IMR-90 (cell line): ENCODE data around the gene NOL9. TPM values are rescaled to one million over a fixed set of nuclear protein-coding genes. Genes with fewer than 3 reads are reported as not detected.

ENCODE experiments used
- ATAC-seq: fragments of 200-7000 bp; cut with Tn5 transposase; 2 replicates; pipeline ENCODE4 v1.9.1; 2020; ENCODE audit warnings: low read depth, mild to moderate bottlenecking, moderate library complexity
- BruUV-seq: library from RNA; stranded (reverse); fragments of 400-500 nt; replicated peaks from 2 replicates; lab custom pipeline; 2021; lab: Mats Ljungman, UMichigan
- CTCF ChIA-PET: fragments of 300-600 bp; formaldehyde crosslinking; extraction: SDS; loops from one replicate; lab custom pipeline; 2021; ENCODE audit warnings: antibody characterized with exemption; lab: Yijun Ruan, JAX
- POLR2A ChIA-PET: fragments of 300-600 bp; sonication (Branson Sonifier 250); formaldehyde crosslinking; loops from one replicate; lab custom pipeline; 2022; ENCODE audit warnings: antibody characterized with exemption; ENCODE audit not compliant: unreplicated experiment; lab: Charles Lee
- DNase-seq: peaks from one replicate; pipeline ENCODE4 v3.0.0; 2013
- H2AFZ ChIP-seq: replicated peaks from 2 replicates; pipeline ENCODE3; 2013; ENCODE audit warnings: low read length, mild to moderate bottlenecking; ENCODE audit not compliant: poor library complexity
- H2AK5ac ChIP-seq: 2 replicates; pipeline ENCODE4 v1.6.1; 2013; ENCODE audit warnings: low read depth, low read length, inconsistent platforms
- H2AK9ac ChIP-seq: replicated peaks from 2 replicates; pipeline ENCODE3; 2013; ENCODE audit warnings: mild to moderate bottlenecking, low read depth, low read length, moderate library complexity; ENCODE audit not compliant: poor library complexity
- H2BK120ac ChIP-seq: 2 replicates; pipeline ENCODE4 v1.6.1; 2013; ENCODE audit warnings: low read depth, low read length, inconsistent platforms
- H2BK15ac ChIP-seq: 3 replicates; pipeline ENCODE4 v1.6.1; 2013; ENCODE audit warnings: low read depth, low read length, inconsistent platforms
- H2BK20ac ChIP-seq: 2 replicates; pipeline ENCODE4 v1.6.1; 2013; ENCODE audit warnings: low read depth, mild to moderate bottlenecking, inconsistent platforms, low read length, moderate library complexity
- H2BK5ac ChIP-seq: 2 replicates; pipeline ENCODE4 v1.6.1; 2013; ENCODE audit warnings: mild to moderate bottlenecking, low read depth, low read length, inconsistent platforms; ENCODE audit not compliant: poor library complexity, severe bottlenecking
- H3K14ac ChIP-seq: replicated peaks from 2 replicates; pipeline ENCODE4 v1.6.1; 2013; ENCODE audit warnings: low read depth, low read length, inconsistent platforms
- H3K18ac ChIP-seq: 2 replicates; pipeline ENCODE4 v1.6.1; 2013; ENCODE audit warnings: low read depth, low read length, control low read depth
- H3K23ac ChIP-seq: 2 replicates; pipeline ENCODE4 v1.6.1; 2013; ENCODE audit warnings: low read depth, low read length, inconsistent platforms
- H3K27ac ChIP-seq: 2 replicates; pipeline ENCODE4 v1.5.1; 2013; ENCODE audit warnings: mild to moderate bottlenecking, control low read depth, low read length; ENCODE audit not compliant: insufficient read depth
- H3K27me3 ChIP-seq: 2 replicates; pipeline ENCODE4 v1.6.1; 2013; ENCODE audit warnings: low read length; ENCODE audit not compliant: control insufficient read depth, insufficient read depth
- H3K36me3 ChIP-seq: 2 replicates; pipeline ENCODE4 v1.6.1; 2013; ENCODE audit warnings: low read length, mixed read lengths; ENCODE audit not compliant: control insufficient read depth, insufficient read depth
- H3K4ac ChIP-seq: 2 replicates; pipeline ENCODE4 v1.6.1; 2013; ENCODE audit warnings: low read depth, low read length, inconsistent platforms
- H3K4me1 ChIP-seq: 2 replicates; pipeline ENCODE4 v1.6.1; 2013; ENCODE audit warnings: low read length, mixed read lengths; ENCODE audit not compliant: control insufficient read depth, insufficient read depth
- H3K4me2 ChIP-seq: 2 replicates; pipeline ENCODE4 v1.6.1; 2013; ENCODE audit warnings: low read depth, mild to moderate bottlenecking, control low read depth, low read length, moderate library complexity
- H3K4me3 ChIP-seq: 2 replicates; pipeline ENCODE4 v1.5.1; 2013; ENCODE audit warnings: low read depth, mild to moderate bottlenecking, control low read depth, low read length, moderate library complexity; ENCODE audit not compliant: insufficient read depth
- H3K56ac ChIP-seq: 2 replicates; pipeline ENCODE4 v1.6.1; 2013; ENCODE audit warnings: low read length, inconsistent platforms; ENCODE audit not compliant: insufficient read depth; ENCODE audit errors: extremely low read depth
- H3K79me1 ChIP-seq, 2 experiments: 2 replicates each; pipeline ENCODE4 v1.6.1; 2013; ENCODE audit warnings: low read length in 2 of 2, inconsistent platforms in 1 of 2, low read depth in 1 of 2
- H3K9ac ChIP-seq: 2 replicates; pipeline ENCODE4 v1.6.1; 2013; ENCODE audit warnings: low read depth, low read length, control low read depth
- H3K9me1 ChIP-seq: 2 replicates; pipeline ENCODE4 v1.6.1; 2013; ENCODE audit warnings: low read length, inconsistent platforms; ENCODE audit not compliant: insufficient read depth
- H3K9me3 ChIP-seq: 2 replicates; pipeline ENCODE4 v1.6.1; 2013; ENCODE audit warnings: low read length; ENCODE audit not compliant: control insufficient read depth, insufficient read depth
- H4K20me1 ChIP-seq: 2 replicates; pipeline ENCODE4 v1.6.1; 2013; ENCODE audit warnings: low read length, inconsistent platforms; ENCODE audit not compliant: insufficient read depth
- H4K5ac ChIP-seq: 2 replicates; pipeline ENCODE4 v1.6.1; 2013; ENCODE audit warnings: mild to moderate bottlenecking, low read depth, low read length, control low read depth
- H4K8ac ChIP-seq, 2 experiments: 2 replicates each; pipeline ENCODE4 v1.6.1; 2013; ENCODE audit warnings: low read depth in 2 of 2, low read length in 2 of 2, control low read depth in 1 of 2, inconsistent platforms in 1 of 2
- H4K91ac ChIP-seq: 2 replicates; pipeline ENCODE4 v1.6.1; 2013; ENCODE audit warnings: low read depth, low read length, inconsistent platforms; ENCODE audit not compliant: insufficient read depth
- CHD1 ChIP-seq: IDR thresholded peaks from 2 replicates; pipeline ENCODE4 v1.6.1; 2012; ENCODE audit warnings: low read depth, low read length, improper control_type of control experiment
- WGBS, 2 experiments: methylation state at CpG; one replicate each; pipeline versions ENCODE4 v1.1.5 to v1.1.7; 2013; ENCODE audit warnings: missing lambda C conversion rate in 2 of 2; ENCODE audit not compliant: insufficient read length in 1 of 2; ENCODE audit errors: extremely low coverage in 2 of 2; 5-methylcytosine and 5-hydroxymethylcytosine counted together
- dilution Hi-C: fragments of 300-500 bp; cut with HindIII; formaldehyde crosslinking; loops from one replicate; pipeline ENCODE4 v1.14.3; 2018; ENCODE audit warnings: low sequenced_read_pairs; ENCODE audit not compliant: unreplicated experiment
- in situ Hi-C: fragments of 300-500 bp; cut with MboI; formaldehyde crosslinking; loops from 3 replicates; pipeline ENCODE4 v1.14.3; 2019; ENCODE audit warnings: low sequenced_read_pairs, inconsistent platforms, mixed read lengths
- intact Hi-C: fragments of 100-400 bp; cut with micrococcal nuclease; formaldehyde crosslinking; loops from 2 replicates; pipeline ENCODE4 v1.10.0; 2022
- polyA plus RNA-seq, 3 experiments: library from polyadenylated mRNA; depleted of rRNA; stranded (reverse); fragments of >200 nt; gene quantifications; 2 replicates each; pipeline ENCODE4 v1.2.3, GENCODE V29; 2012; ENCODE audit warnings: low replicate concordance in 1 of 3
- total RNA-seq: library from RNA; depleted of rRNA; stranded (reverse); fragments of >200 nt; gene quantifications from 2 replicates; pipeline ENCODE4 v1.2.3, GENCODE V29; 2012
- TF ChIP-seq, protein P1 (sequence below): conservative IDR thresholded peaks from 2 replicates; pipeline ENCODE4 v1.5.1; 2012; ENCODE audit warnings: mild to moderate bottlenecking, low read depth, low read length, improper control_type of control experiment

NOL9 gene
- total and polyA plus RNA-seq, 2 of the 4 experiments (the other 2 are of a cell fraction) = 13.0 to 19.2 TPM

- WGBS, 2 experiments = 100% methylated on average over 6 of the region's 13 CpGs; no CpG with 5 or more reads in 1 of the 2 experiments
- no peak overlapping the region for H3K14ac ChIP-seq
- H3K36me3 ChIP-seq = peaks cover 57% of the 10 kb centered on the region
- H3K56ac ChIP-seq = no peak overlapping the region
- no TSS peak for BruUV-seq
- peaks cover 3% of the 10 kb centered on the region; the same call in 1 of the 2 replicates for H3K9me1 ChIP-seq
- H3K27ac ChIP-seq = no peak overlapping the region
- no peak overlapping the region for H2BK5ac ChIP-seq
- no peak overlapping the region for H2BK120ac ChIP-seq
- TF ChIP-seq, protein P1, sequence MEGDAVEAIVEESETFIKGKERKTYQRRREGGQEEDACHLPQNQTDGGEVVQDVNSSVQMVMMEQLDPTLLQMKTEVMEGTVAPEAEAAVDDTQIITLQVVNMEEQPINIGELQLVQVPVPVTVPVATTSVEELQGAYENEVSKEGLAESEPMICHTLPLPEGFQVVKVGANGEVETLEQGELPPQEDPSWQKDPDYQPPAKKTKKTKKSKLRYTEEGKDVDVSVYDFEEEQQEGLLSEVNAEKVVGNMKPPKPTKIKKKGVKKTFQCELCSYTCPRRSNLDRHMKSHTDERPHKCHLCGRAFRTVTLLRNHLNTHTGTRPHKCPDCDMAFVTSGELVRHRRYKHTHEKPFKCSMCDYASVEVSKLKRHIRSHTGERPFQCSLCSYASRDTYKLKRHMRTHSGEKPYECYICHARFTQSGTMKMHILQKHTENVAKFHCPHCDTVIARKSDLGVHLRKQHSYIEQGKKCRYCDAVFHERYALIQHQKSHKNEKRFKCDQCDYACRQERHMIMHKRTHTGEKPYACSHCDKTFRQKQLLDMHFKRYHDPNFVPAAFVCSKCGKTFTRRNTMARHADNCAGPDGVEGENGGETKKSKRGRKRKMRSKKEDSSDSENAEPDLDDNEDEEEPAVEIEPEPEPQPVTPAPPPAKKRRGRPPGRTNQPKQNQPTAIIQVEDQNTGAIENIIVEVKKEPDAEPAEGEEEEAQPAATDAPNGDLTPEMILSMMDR = no peak
- no peak for TF ChIP-seq CHD1
- H4K8ac ChIP-seq = no peak overlapping the region
- dilution Hi-C loops = no loop called here
- DNase-seq (no peak), ATAC-seq (no peak)
- H3K4me3 ChIP-seq = no peak overlapping the region
- no peak overlapping the region for H4K91ac ChIP-seq
- H3K9me3 ChIP-seq = no peaks in the 10 kb centered on the region
- ChIA-PET POLR2A (no interaction called here), CTCF (interaction anchor here (0.6 kb wide), 1 partner anchor 25 kb away, joined by 3 read pairs; the partner anchor contains the start of gene TAS1R1)
- no peaks in the 10 kb centered on the region for H4K20me1 ChIP-seq
- H4K5ac ChIP-seq = no peak overlapping the region
- H2AFZ ChIP-seq = no peak overlapping the region
- H2AK9ac ChIP-seq = no peak overlapping the region
- no peak overlapping the region for H2BK20ac ChIP-seq
- H3K4ac ChIP-seq = no peak overlapping the region
- intact Hi-C loops = no loop called here
- H2BK15ac ChIP-seq = no peak overlapping the region
- peaks cover 6 to 9% of the 10 kb centered on the region in 2 experiments; a peak in 3 of 4 replicates for H3K79me1 ChIP-seq
- in situ Hi-C loops = no loop called here
- no peak overlapping the region for H3K4me2 ChIP-seq
- H3K4me1 ChIP-seq = no peaks in the 10 kb centered on the region
- no peak overlapping the region for H2AK5ac ChIP-seq
- no peak overlapping the region for H3K9ac ChIP-seq
- H3K27me3 ChIP-seq = no peaks in the 10 kb centered on the region
- H3K18ac ChIP-seq = no peak overlapping the region
- H3K23ac ChIP-seq = no peak overlapping the region
Measured at GRCh38 chr1:6530504-6531160, 23.7 kb downstream of the NOL9 start.
